Measurements from ENCODE around the gene CDKN2A.
"Not testable (repeated sequence)": the region's sequence is repeated elsewhere in the genome, so short reads cannot be mapped to it uniquely, and the experiment has no call there.

- not testable (repeated sequence) for TF ChIP-seq POLR2A, CTCF, EP300 (IDR thresholded peaks at IDR 0.05)
Observed at GRCh38 chr9:21959268-21959667, 34.9 kb downstream of the CDKN2A start.

Measured in gastroesophageal sphincter (tissue), 3 donors.